IMR-90 (cell line): ENCODE measurements around the gene EPHX1. TPM values are rescaled to one million over a fixed set of nuclear protein-coding genes. Genes with fewer than 3 reads are reported as not detected.

Source experiments
- ATAC-seq: fragments of 200-7000 bp; cut with Tn5 transposase; 2 replicates; pipeline ENCODE4 v1.9.1; 2020; ENCODE audit warnings: low read depth, mild to moderate bottlenecking, moderate library complexity
- BruUV-seq: library from RNA; stranded (reverse); fragments of 400-500 nt; replicated peaks from 2 replicates; lab custom pipeline; 2021; lab: Mats Ljungman, UMichigan
- CTCF ChIA-PET: fragments of 300-600 bp; formaldehyde crosslinking; extraction: SDS; loops from one replicate; lab custom pipeline; 2021; ENCODE audit warnings: antibody characterized with exemption; lab: Yijun Ruan, JAX
- POLR2A ChIA-PET: fragments of 300-600 bp; sonication (Branson Sonifier 250); formaldehyde crosslinking; loops from one replicate; lab custom pipeline; 2022; ENCODE audit warnings: antibody characterized with exemption; ENCODE audit not compliant: unreplicated experiment; lab: Charles Lee
- DNase-seq: peaks from one replicate; pipeline ENCODE4 v3.0.0; 2013
- H2AFZ ChIP-seq: replicated peaks from 2 replicates; pipeline ENCODE3; 2013; ENCODE audit warnings: low read length, mild to moderate bottlenecking; ENCODE audit not compliant: poor library complexity
- H2AK5ac ChIP-seq: 2 replicates; pipeline ENCODE4 v1.6.1; 2013; ENCODE audit warnings: low read depth, low read length, inconsistent platforms
- H2AK9ac ChIP-seq: replicated peaks from 2 replicates; pipeline ENCODE3; 2013; ENCODE audit warnings: mild to moderate bottlenecking, low read depth, low read length, moderate library complexity; ENCODE audit not compliant: poor library complexity
- H2BK120ac ChIP-seq: 2 replicates; pipeline ENCODE4 v1.6.1; 2013; ENCODE audit warnings: low read depth, low read length, inconsistent platforms
- H2BK15ac ChIP-seq: 3 replicates; pipeline ENCODE4 v1.6.1; 2013; ENCODE audit warnings: low read depth, low read length, inconsistent platforms
- H2BK20ac ChIP-seq: 2 replicates; pipeline ENCODE4 v1.6.1; 2013; ENCODE audit warnings: low read depth, mild to moderate bottlenecking, inconsistent platforms, low read length, moderate library complexity
- H2BK5ac ChIP-seq: 2 replicates; pipeline ENCODE4 v1.6.1; 2013; ENCODE audit warnings: mild to moderate bottlenecking, low read depth, low read length, inconsistent platforms; ENCODE audit not compliant: poor library complexity, severe bottlenecking
- H3K14ac ChIP-seq: replicated peaks from 2 replicates; pipeline ENCODE4 v1.6.1; 2013; ENCODE audit warnings: low read depth, low read length, inconsistent platforms
- H3K18ac ChIP-seq: 2 replicates; pipeline ENCODE4 v1.6.1; 2013; ENCODE audit warnings: low read depth, low read length, control low read depth
- H3K23ac ChIP-seq: 2 replicates; pipeline ENCODE4 v1.6.1; 2013; ENCODE audit warnings: low read depth, low read length, inconsistent platforms
- H3K27ac ChIP-seq: 2 replicates; pipeline ENCODE4 v1.5.1; 2013; ENCODE audit warnings: mild to moderate bottlenecking, control low read depth, low read length; ENCODE audit not compliant: insufficient read depth
- H3K27me3 ChIP-seq: 2 replicates; pipeline ENCODE4 v1.6.1; 2013; ENCODE audit warnings: low read length; ENCODE audit not compliant: control insufficient read depth, insufficient read depth
- H3K36me3 ChIP-seq: 2 replicates; pipeline ENCODE4 v1.6.1; 2013; ENCODE audit warnings: low read length, mixed read lengths; ENCODE audit not compliant: control insufficient read depth, insufficient read depth
- H3K4ac ChIP-seq: 2 replicates; pipeline ENCODE4 v1.6.1; 2013; ENCODE audit warnings: low read depth, low read length, inconsistent platforms
- H3K4me1 ChIP-seq: 2 replicates; pipeline ENCODE4 v1.6.1; 2013; ENCODE audit warnings: low read length, mixed read lengths; ENCODE audit not compliant: control insufficient read depth, insufficient read depth
- H3K4me2 ChIP-seq: 2 replicates; pipeline ENCODE4 v1.6.1; 2013; ENCODE audit warnings: low read depth, mild to moderate bottlenecking, control low read depth, low read length, moderate library complexity
- H3K4me3 ChIP-seq: 2 replicates; pipeline ENCODE4 v1.5.1; 2013; ENCODE audit warnings: low read depth, mild to moderate bottlenecking, control low read depth, low read length, moderate library complexity; ENCODE audit not compliant: insufficient read depth
- H3K56ac ChIP-seq: 2 replicates; pipeline ENCODE4 v1.6.1; 2013; ENCODE audit warnings: low read length, inconsistent platforms; ENCODE audit not compliant: insufficient read depth; ENCODE audit errors: extremely low read depth
- H3K79me1 ChIP-seq, 2 experiments: 2 replicates each; pipeline ENCODE4 v1.6.1; 2013; ENCODE audit warnings: low read length in 2 of 2, inconsistent platforms in 1 of 2, low read depth in 1 of 2
- H3K9ac ChIP-seq: 2 replicates; pipeline ENCODE4 v1.6.1; 2013; ENCODE audit warnings: low read depth, low read length, control low read depth
- H3K9me1 ChIP-seq: 2 replicates; pipeline ENCODE4 v1.6.1; 2013; ENCODE audit warnings: low read length, inconsistent platforms; ENCODE audit not compliant: insufficient read depth
- H3K9me3 ChIP-seq: 2 replicates; pipeline ENCODE4 v1.6.1; 2013; ENCODE audit warnings: low read length; ENCODE audit not compliant: control insufficient read depth, insufficient read depth
- H4K20me1 ChIP-seq: 2 replicates; pipeline ENCODE4 v1.6.1; 2013; ENCODE audit warnings: low read length, inconsistent platforms; ENCODE audit not compliant: insufficient read depth
- H4K5ac ChIP-seq: 2 replicates; pipeline ENCODE4 v1.6.1; 2013; ENCODE audit warnings: mild to moderate bottlenecking, low read depth, low read length, control low read depth
- H4K8ac ChIP-seq, 2 experiments: 2 replicates each; pipeline ENCODE4 v1.6.1; 2013; ENCODE audit warnings: low read depth in 2 of 2, low read length in 2 of 2, control low read depth in 1 of 2, inconsistent platforms in 1 of 2
- H4K91ac ChIP-seq: 2 replicates; pipeline ENCODE4 v1.6.1; 2013; ENCODE audit warnings: low read depth, low read length, inconsistent platforms; ENCODE audit not compliant: insufficient read depth
- BHLHE40 ChIP-seq: fragments of 150-350 bp; IDR thresholded peaks from 2 replicates; pipeline ENCODE4 v1.6.1; 2016; ENCODE audit warnings: mild to moderate bottlenecking, low read depth, low read length
- CEBPB ChIP-seq: IDR thresholded peaks from 2 replicates; pipeline ENCODE4 v1.6.1; 2012; ENCODE audit warnings: low read depth, low read length, improper control_type of control experiment
- CHD1 ChIP-seq: IDR thresholded peaks from 2 replicates; pipeline ENCODE4 v1.6.1; 2012; ENCODE audit warnings: low read depth, low read length, improper control_type of control experiment
- FOS ChIP-seq: fragments of 150-350 bp; IDR thresholded peaks from 2 replicates; pipeline ENCODE4 v1.6.1; 2016; ENCODE audit warnings: low read depth, low read length
- MAFK ChIP-seq: IDR thresholded peaks from 2 replicates; pipeline ENCODE4 v1.6.1; 2012; ENCODE audit warnings: low read depth, low read length, improper control_type of control experiment
- MAZ ChIP-seq: IDR thresholded peaks from 2 replicates; pipeline ENCODE4 v1.6.1; 2012; ENCODE audit warnings: low read depth, mild to moderate bottlenecking, low read length, improper control_type of control experiment, moderate library complexity, borderline replicate concordance
- NFE2L2 ChIP-seq: fragments of 150-350 bp; IDR thresholded peaks from 2 replicates; pipeline ENCODE4 v1.6.1; 2016; ENCODE audit warnings: low read depth, mild to moderate bottlenecking, low read length
- POLR2A ChIP-seq: IDR thresholded peaks from 2 replicates; pipeline ENCODE4 v1.6.1; 2012; ENCODE audit warnings: mild to moderate bottlenecking, low read depth, low read length
- RAD21 ChIP-seq: IDR thresholded peaks from 2 replicates; pipeline ENCODE4 v1.6.1; 2012; ENCODE audit warnings: low read length, improper control_type of control experiment
- RCOR1 ChIP-seq: IDR thresholded peaks from 2 replicates; pipeline ENCODE4 v1.6.1; 2012; ENCODE audit warnings: mild to moderate bottlenecking, low read length, improper control_type of control experiment; ENCODE audit not compliant: insufficient replicate concordance
- RFX5 ChIP-seq: IDR thresholded peaks from 2 replicates; pipeline ENCODE4 v1.8.0; 2012; ENCODE audit warnings: low read depth, mild to moderate bottlenecking, low read length, moderate library complexity
- WGBS, 2 experiments: methylation state at CpG; one replicate each; pipeline versions ENCODE4 v1.1.5 to v1.1.7; 2013; ENCODE audit warnings: missing lambda C conversion rate in 2 of 2; ENCODE audit not compliant: insufficient read length in 1 of 2; ENCODE audit errors: extremely low coverage in 2 of 2; 5-methylcytosine and 5-hydroxymethylcytosine counted together
- dilution Hi-C: fragments of 300-500 bp; cut with HindIII; formaldehyde crosslinking; loops from one replicate; pipeline ENCODE4 v1.14.3; 2018; ENCODE audit warnings: low sequenced_read_pairs; ENCODE audit not compliant: unreplicated experiment
- in situ Hi-C: fragments of 300-500 bp; cut with MboI; formaldehyde crosslinking; loops from 3 replicates; pipeline ENCODE4 v1.14.3; 2019; ENCODE audit warnings: low sequenced_read_pairs, inconsistent platforms, mixed read lengths
- intact Hi-C: fragments of 100-400 bp; cut with micrococcal nuclease; formaldehyde crosslinking; loops from 2 replicates; pipeline ENCODE4 v1.10.0; 2022
- polyA plus RNA-seq, 3 experiments: library from polyadenylated mRNA; depleted of rRNA; stranded (reverse); fragments of >200 nt; gene quantifications; 2 replicates each; pipeline ENCODE4 v1.2.3, GENCODE V29; 2012; ENCODE audit warnings: low replicate concordance in 1 of 3
- total RNA-seq: library from RNA; depleted of rRNA; stranded (reverse); fragments of >200 nt; gene quantifications from 2 replicates; pipeline ENCODE4 v1.2.3, GENCODE V29; 2012

Gene EPHX1
- total and polyA plus RNA-seq, 2 of the 4 experiments (the other 2 are of a cell fraction), result 20.3 to 46.3 TPM

DNA sequence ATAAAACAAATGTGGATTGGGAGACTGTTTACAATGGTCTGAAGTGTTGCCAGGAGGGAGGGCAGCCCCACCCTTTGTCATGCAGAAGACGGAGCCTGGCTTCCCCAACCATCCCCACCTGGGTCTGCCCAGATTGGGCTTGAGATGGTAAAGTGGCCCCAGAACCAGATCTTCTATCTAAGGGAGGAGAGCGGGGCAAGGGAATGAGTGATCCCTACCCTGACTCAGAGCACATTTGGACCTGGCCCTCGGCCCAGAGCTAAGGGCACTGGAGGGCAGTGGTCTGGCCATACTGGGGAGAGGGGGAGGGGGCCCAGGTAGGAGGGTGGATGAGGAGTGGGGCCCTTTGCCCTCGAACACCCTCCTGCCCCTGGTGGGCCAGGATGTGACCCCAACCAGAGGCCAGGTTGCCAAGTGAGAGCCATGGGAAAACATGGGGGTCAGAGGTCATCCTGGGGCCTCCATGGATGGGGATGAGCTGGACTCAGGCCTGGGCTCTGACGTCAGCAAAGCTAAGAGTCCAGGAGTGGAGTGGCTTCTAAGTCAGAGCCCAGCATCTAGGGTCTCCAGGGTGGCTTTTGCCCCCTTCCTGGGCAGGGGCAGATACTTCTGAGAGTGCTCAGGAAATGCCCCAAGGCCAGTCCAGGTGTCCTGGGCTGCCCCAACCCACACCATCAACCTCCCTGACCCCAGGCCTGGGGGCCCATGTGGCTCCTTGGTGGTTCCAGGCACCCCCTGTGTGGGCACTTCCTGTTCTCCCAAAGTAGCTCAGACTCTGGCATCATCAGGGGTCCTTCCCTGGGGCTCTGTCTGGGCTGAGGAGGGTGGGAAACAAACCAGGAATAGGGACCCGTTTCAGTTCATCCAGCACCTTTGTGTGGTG, 80.7 kb downstream of the EPHX1 start (continued):
- TF ChIP-seq CEBPB, result no peak

DNA sequence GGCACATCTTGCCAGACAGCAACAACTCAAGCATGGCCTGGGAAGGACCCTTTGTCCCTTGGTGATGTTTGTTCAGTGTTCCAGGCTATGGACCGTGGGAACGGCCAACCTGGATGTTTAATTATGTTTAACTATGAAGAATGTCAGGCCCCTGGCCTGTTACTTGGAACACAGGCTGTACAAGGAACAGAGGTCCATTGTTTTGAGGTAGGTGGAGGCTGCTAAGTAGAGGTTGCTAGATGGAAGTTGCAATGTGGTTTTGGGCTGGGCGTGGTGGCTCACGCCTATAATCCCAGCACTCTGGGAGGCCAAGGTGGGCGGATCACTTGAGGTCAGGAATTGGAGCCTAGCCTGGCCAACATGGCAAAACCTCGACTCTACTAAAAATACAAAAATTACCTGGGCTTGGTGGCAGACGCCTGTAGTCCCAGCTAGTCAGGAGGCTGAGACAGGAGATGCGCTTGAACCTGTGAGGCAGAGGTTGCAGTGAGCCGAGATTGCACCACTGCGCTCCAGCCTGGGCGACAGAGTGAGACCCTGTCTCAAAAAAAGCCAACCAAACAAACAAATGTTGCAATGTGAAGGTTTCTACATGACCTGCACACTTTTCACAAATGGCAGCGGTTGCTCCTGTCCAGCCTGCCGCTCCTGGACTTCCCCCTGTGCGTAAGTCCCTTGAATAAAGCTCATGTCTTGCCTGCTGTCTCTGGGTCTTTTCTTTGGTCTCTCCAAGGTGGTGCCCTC, 81.5 kb downstream of the EPHX1 start:
- H3K56ac ChIP-seq, result no peak overlapping the region
- no peaks in the 10 kb centered on the region for H3K27me3 ChIP-seq
- H4K8ac ChIP-seq, result no peak overlapping the region
- no peak overlapping the region for H3K27ac ChIP-seq
- H2BK5ac ChIP-seq, result no peak overlapping the region
- no peaks in the 10 kb centered on the region for H3K9me3 ChIP-seq
- H2BK15ac ChIP-seq, result no peak overlapping the region
- H2BK120ac ChIP-seq, result no peak overlapping the region
- 90% methylated on average over 6 of the region's 14 CpGs; no CpG with 5 or more reads in 1 of the 2 experiments for WGBS, 2 experiments
- no peaks in the 10 kb centered on the region for H3K79me1 ChIP-seq
- intact Hi-C loops, result no loop called here
- no peak overlapping the region for H3K4ac ChIP-seq
- H2AFZ ChIP-seq, result no peak overlapping the region
- H3K14ac ChIP-seq, result no peak overlapping the region
- H4K5ac ChIP-seq, result no peak overlapping the region
- H3K36me3 ChIP-seq, result no peaks in the 10 kb centered on the region
- H3K18ac ChIP-seq, result no peak overlapping the region
- POLR2A ChIA-PET, result no interaction called here
- ATAC-seq, result no peak
- H4K20me1 ChIP-seq, result no peaks in the 10 kb centered on the region
- dilution Hi-C loops, result no loop called here
- H4K91ac ChIP-seq, result no peak overlapping the region
- no peak overlapping the region for H3K4me2 ChIP-seq
- no peak for DNase-seq
- in situ Hi-C loops, result no loop called here
- CTCF ChIA-PET, result no interaction called here
- H3K23ac ChIP-seq, result no peak overlapping the region
- no peaks in the 10 kb centered on the region for H3K4me1 ChIP-seq
- no TSS peak for BruUV-seq
- no peak overlapping the region for H2AK9ac ChIP-seq
- H3K9ac ChIP-seq, result no peak overlapping the region
- TF ChIP-seq RFX5 (no peak), RCOR1 (no peak), NFE2L2 (no peak), CEBPB (no peak), FOS (no peak), POLR2A (no peak), RAD21 (no peak), BHLHE40 (no peak), CHD1 (no peak), MAZ (no peak), MAFK (no peak)
- no peak overlapping the region for H3K4me3 ChIP-seq
- no peak overlapping the region for H2BK20ac ChIP-seq
- no peak overlapping the region for H2AK5ac ChIP-seq
- no peaks in the 10 kb centered on the region for H3K9me1 ChIP-seq
